B cell (primary cell): ENCODE data around the gene ISCU. TPM values are rescaled to one million over a fixed set of nuclear protein-coding genes. Genes with fewer than 3 reads are reported as not detected.

Experiments used
- ATAC-seq: fragments of 200-7000 bp; cut with Tn5 transposase; one replicate; pipeline ENCODE4 v1.10.0; 2021; ENCODE audit warnings: low read depth, mild to moderate bottlenecking, moderate number of reproducible peaks, moderate library complexity
- CTCF ChIA-PET: fragments of 350-600 bp; sonication (Branson Sonifier 250); formaldehyde crosslinking; loops from one replicate; lab custom pipeline; 2021; ENCODE audit warnings: antibody characterized with exemption, inconsistent platforms; lab: Charles Lee
- POLR2A ChIA-PET: fragments of 350-600 bp; sonication (Branson Sonifier 250); formaldehyde crosslinking; loops from one replicate; lab custom pipeline; 2021; ENCODE audit warnings: antibody characterized with exemption; lab: Charles Lee
- DNase-seq: peaks from one replicate; pipeline ENCODE4 v3.0.0; 2013
- H2AFZ ChIP-seq: 2 replicates; pipeline ENCODE4 v1.6.1; 2012; ENCODE audit warnings: mild to moderate bottlenecking, low read depth, low read length; ENCODE audit not compliant: insufficient read depth, poor library complexity, severe bottlenecking
- H3K27ac ChIP-seq, 2 donors: 1 replicate in 1 of 2; 2 replicates in 1 of 2; pipeline ENCODE4 v1.5.1; 2012 to 2013; ENCODE audit warnings: low read length in 2 of 2, mild to moderate bottlenecking in 2 of 2, moderate library complexity in 1 of 2
- H3K27me3 ChIP-seq, 4 experiments: fragments of 200-600 bp in 1 of 4; sonication (generic) in 1 of 4; replicated peaks in 1 of 4; 1 replicate in 2 of 4; 2 replicates in 2 of 4; pipeline versions ENCODE4 v1.6.1 to v1.7.0; 2013 to 2016; ENCODE audit warnings: low read length in 3 of 4, mild to moderate bottlenecking in 2 of 4, mixed read lengths in 1 of 4, moderate library complexity in 1 of 4; ENCODE audit not compliant: insufficient read depth in 4 of 4, control insufficient read depth in 3 of 4; ENCODE audit errors: control extremely low read depth in 1 of 4
- H3K36me3 ChIP-seq, 2 experiments: replicated peaks in 1 of 2; 1 replicate in 1 of 2; 2 replicates in 1 of 2; pipeline versions ENCODE4 v1.6.1 to v1.7.1; 2013; ENCODE audit warnings: low read length in 1 of 2; ENCODE audit not compliant: insufficient read depth in 2 of 2, control insufficient read depth in 1 of 2; ENCODE audit errors: control extremely low read depth in 1 of 2, extremely low read depth in 1 of 2
- H3K4me1 ChIP-seq, 2 donors: fragments of 200-600 bp in 1 of 2; sonication (generic) in 1 of 2; 1 replicate in 1 of 2; 2 replicates in 1 of 2; pipeline versions ENCODE4 v1.5.1 to v1.6.1; 2013 to 2017; ENCODE audit warnings: low read length in 2 of 2; ENCODE audit not compliant: control insufficient read depth in 2 of 2, insufficient read depth in 2 of 2
- H3K4me2 ChIP-seq: replicated peaks from 2 replicates; pipeline ENCODE3; 2012; ENCODE audit warnings: mild to moderate bottlenecking, low read depth, low read length; ENCODE audit not compliant: poor library complexity, severe bottlenecking
- H3K4me3 ChIP-seq, 5 experiments: fragments of 200-600 bp in 1 of 5; sonication (generic) in 1 of 5; 1 replicate in 3 of 5; 2 replicates in 2 of 5; pipeline versions ENCODE4 v1.5.1 to v1.7.0; 2011 to 2016; ENCODE audit warnings: low read length in 4 of 5, mild to moderate bottlenecking in 4 of 5, low read depth in 2 of 5, control low read depth in 1 of 5, moderate library complexity in 1 of 5; ENCODE audit not compliant: insufficient read depth in 1 of 5; ENCODE audit errors: control extremely low read depth in 1 of 5, extremely low read depth in 1 of 5
- H3K79me2 ChIP-seq: fragments of 200-600 bp; sonication (generic); one replicate; pipeline ENCODE4 v1.6.0; 2016; ENCODE audit warnings: low read length; ENCODE audit not compliant: control insufficient read depth, insufficient read depth
- H3K9ac ChIP-seq: fragments of 200-600 bp; sonication (generic); 2 replicates; pipeline ENCODE4 v1.6.1; 2017; ENCODE audit warnings: mild to moderate bottlenecking, low read length, moderate library complexity
- H3K9me3 ChIP-seq, 3 donors: one replicate each; pipeline versions ENCODE4 v1.6.1 to v1.7.1; 2013; ENCODE audit warnings: low read length in 2 of 3; ENCODE audit not compliant: control insufficient read depth in 2 of 3, insufficient read depth in 1 of 3; ENCODE audit errors: control extremely low read depth in 1 of 3
- H4K20me1 ChIP-seq: 2 replicates; pipeline ENCODE4 v1.6.0; 2012; ENCODE audit warnings: mild to moderate bottlenecking, low read length; ENCODE audit not compliant: insufficient read depth, control insufficient read depth, poor library complexity, severe bottlenecking
- H3K27ac Mint-ChIP-seq: one replicate; pipeline ENCODE4 v1.8.0; 2021; ENCODE audit warnings: mixed read lengths
- H3K27me3 Mint-ChIP-seq: one replicate; pipeline ENCODE4 v1.8.0; 2021; ENCODE audit warnings: mixed read lengths
- H3K4me1 Mint-ChIP-seq: one replicate; pipeline ENCODE4 v1.8.0; 2021; ENCODE audit warnings: mixed read lengths
- H3K4me3 Mint-ChIP-seq: one replicate; pipeline ENCODE4 v1.8.0; 2021; ENCODE audit warnings: mixed read lengths
- H3K9me3 Mint-ChIP-seq: one replicate; pipeline ENCODE4 v1.8.0; 2022; ENCODE audit warnings: mixed read lengths; ENCODE audit not compliant: insufficient read depth
- CTCF ChIP-seq: fragments of 200-600 bp; IDR thresholded peaks from one replicate; pipeline ENCODE4 v1.8.0; 2022; ENCODE audit warnings: antibody characterized with exemption, mild to moderate bottlenecking
- EZH2 ChIP-seq: IDR thresholded peaks from 2 replicates; pipeline ENCODE4 v1.6.1; 2012; ENCODE audit warnings: borderline replicate concordance, low read depth, mild to moderate bottlenecking, moderate library complexity, low read length; ENCODE audit not compliant: insufficient read depth, poor library complexity, severe bottlenecking
- WGBS: methylation state at CpG from one replicate; pipeline ENCODE4 v1.1.5; 2013; ENCODE audit warnings: missing lambda C conversion rate; ENCODE audit not compliant: insufficient coverage; 5-methylcytosine and 5-hydroxymethylcytosine counted together
- intact Hi-C: fragments of 100-400 bp; cut with micrococcal nuclease; formaldehyde crosslinking; loops from one replicate; pipeline ENCODE4 v1.10.0; 2022
- polyA plus RNA-seq: library from polyadenylated mRNA; depleted of rRNA; stranded (reverse); fragments of >200 nt; gene quantifications from 2 replicates; pipeline ENCODE4 v1.2.3, GENCODE V29; 2012
- total RNA-seq, 2 donors: library from RNA; stranded (reverse); fragments of 120-200 nt in 1 of 2; gene quantifications; 1 replicate in 1 of 2; 2 replicates in 1 of 2; pipeline versions ENCODE4 v1.2.3 to v1.2.4, GENCODE V29; 2013 to 2022

The ISCU gene
- total and polyA plus RNA-seq, 2 donors (not counting 1 experiment from before 2014, with no cell fraction given) = 173 to 209 TPM

GRCh38 chr12:108577458-108577857 is 15.1 kb downstream of the ISCU start:
- POLR2A ChIA-PET = no interaction called here
- H2AFZ ChIP-seq = no peak overlapping the region
- peaks cover 0 to 4% (median 0%) of the 10 kb centered on the region in 3 donors for H3K9me3 ChIP-seq
- H3K79me2 ChIP-seq = no peaks in the 10 kb centered on the region
- ATAC-seq = no peak
- peaks cover 19 to 21% of the 10 kb centered on the region in 2 donors for H3K4me1 ChIP-seq
- CTCF ChIA-PET = interaction anchor here (0.7 to 4.2 kb wide), 4 partner anchors 34 to 1666 kb away, joined by 3 to 29 read pairs (median 8); no protein-coding TSS in a partner anchor
- no peak overlapping the region for H3K4me3 ChIP-seq
- H3K36me3 ChIP-seq = no peaks in the 10 kb centered on the region
- H3K27ac ChIP-seq = no peak overlapping the region
- no peak for TF ChIP-seq CTCF
- no peak for TF ChIP-seq EZH2
- Mint-ChIP-seq H3K4me3 (no peak overlapping the region), H3K4me1 (peaks cover 44% of the 10 kb centered on the region), H3K27ac (peak overlapping the region; percentile 32), H3K9me3 (peaks cover 3% of the 10 kb centered on the region), H3K27me3 (no peaks in the 10 kb centered on the region)
- no peak for DNase-seq
- H3K27me3 ChIP-seq = no peaks in the 10 kb centered on the region
- intact Hi-C loops = no loop called here
- H3K9ac ChIP-seq = no peak overlapping the region
- no peak overlapping the region for H3K4me2 ChIP-seq
- no peaks in the 10 kb centered on the region for H4K20me1 ChIP-seq

GRCh38 chr12:108578264-108578663 is 15.9 kb downstream of the ISCU start:
- H3K4me1 ChIP-seq = peaks cover 11 to 13% of the 10 kb centered on the region in 2 donors
- DNase-seq (no peak), ATAC-seq (no peak)
- TF ChIP-seq CTCF = no peak
- no peak for TF ChIP-seq EZH2
- H3K4me3 Mint-ChIP-seq = no peak overlapping the region
- peaks cover 3% of the 10 kb centered on the region for H3K9me3 Mint-ChIP-seq
- no peaks in the 10 kb centered on the region for H4K20me1 ChIP-seq
- H3K9ac ChIP-seq = no peak overlapping the region
- H3K27me3 ChIP-seq = no peaks in the 10 kb centered on the region
- peaks cover 37% of the 10 kb centered on the region for H3K4me1 Mint-ChIP-seq
- POLR2A ChIA-PET = no interaction called here
- no peak overlapping the region for H3K4me3 ChIP-seq
- WGBS = 94% methylated on average over 2 of the region's 2 CpGs
- CTCF ChIA-PET = interaction anchor here (3.0 to 4.2 kb wide), 2 partner anchors 40 to 225 kb away, joined by 14 to 29 read pairs; no protein-coding TSS in a partner anchor
- H3K79me2 ChIP-seq = no peaks in the 10 kb centered on the region
- H3K9me3 ChIP-seq = peaks cover 0 to 4% (median 0%) of the 10 kb centered on the region in 3 donors
- no peak overlapping the region for H2AFZ ChIP-seq
- intact Hi-C loops = no loop called here
- no peaks in the 10 kb centered on the region for H3K27me3 Mint-ChIP-seq
- H3K27ac Mint-ChIP-seq = no peak overlapping the region
- H3K36me3 ChIP-seq = no peaks in the 10 kb centered on the region
- no peak overlapping the region for H3K4me2 ChIP-seq
- no peak overlapping the region for H3K27ac ChIP-seq
